SK-N-SH (cell line): Measurements from ENCODE around the gene ROS1.

ENCODE experiments used
- CHD2 ChIP-seq: fragments of 150-350 bp; IDR thresholded peaks from 2 replicates; pipeline ENCODE4 v1.6.1; 2018; ENCODE audit warnings: low read length; ENCODE audit not compliant: partially characterized antibody
- CTCF ChIP-seq: fragments of 200-600 bp; sonication (generic); IDR thresholded peaks from 2 replicates; pipeline ENCODE4 v1.6.1; 2017; ENCODE audit warnings: antibody characterized with exemption, mild to moderate bottlenecking, moderate library complexity
- ELF1 ChIP-seq: IDR thresholded peaks from 2 replicates; pipeline ENCODE4 v1.4.0; 2012
- EP300 ChIP-seq, 2 experiments: IDR thresholded peaks; 2 replicates each; pipeline versions ENCODE4 v1.4.0 to v1.6.1; 2012; ENCODE audit warnings: borderline replicate concordance in 1 of 2, low read depth in 1 of 2, low read length in 1 of 2
- FOXM1 ChIP-seq: IDR thresholded peaks from 2 replicates; pipeline ENCODE4 v1.4.0; 2012; ENCODE audit warnings: low read depth, mild to moderate bottlenecking
- POLR2AphosphoS5 ChIP-seq: IDR thresholded peaks from 2 replicates; pipeline ENCODE4 v1.6.1; 2012; ENCODE audit warnings: low read depth, low read length
- RFX5 ChIP-seq: IDR thresholded peaks from 2 replicates; pipeline ENCODE4 v1.6.1; 2012; ENCODE audit warnings: mild to moderate bottlenecking, improper control_type of control experiment, low read length
- TCF12 ChIP-seq: IDR thresholded peaks from 2 replicates; pipeline ENCODE4 v1.4.0; 2012
- TF ChIP-seq, protein P1 (sequence below): IDR thresholded peaks from 2 replicates; pipeline ENCODE4 v1.6.1; 2012; ENCODE audit warnings: mild to moderate bottlenecking, low read depth, low read length, moderate library complexity
- TF ChIP-seq, protein P2 (sequence below): fragments of 150-350 bp; IDR thresholded peaks from 2 replicates; pipeline ENCODE4 v1.6.1; 2017; ENCODE audit warnings: antibody characterized with exemption, low read length, low read depth, borderline replicate concordance
- TF ChIP-seq, protein P3 (sequence below): IDR thresholded peaks from 2 replicates; pipeline ENCODE4; 2012

DNA sequence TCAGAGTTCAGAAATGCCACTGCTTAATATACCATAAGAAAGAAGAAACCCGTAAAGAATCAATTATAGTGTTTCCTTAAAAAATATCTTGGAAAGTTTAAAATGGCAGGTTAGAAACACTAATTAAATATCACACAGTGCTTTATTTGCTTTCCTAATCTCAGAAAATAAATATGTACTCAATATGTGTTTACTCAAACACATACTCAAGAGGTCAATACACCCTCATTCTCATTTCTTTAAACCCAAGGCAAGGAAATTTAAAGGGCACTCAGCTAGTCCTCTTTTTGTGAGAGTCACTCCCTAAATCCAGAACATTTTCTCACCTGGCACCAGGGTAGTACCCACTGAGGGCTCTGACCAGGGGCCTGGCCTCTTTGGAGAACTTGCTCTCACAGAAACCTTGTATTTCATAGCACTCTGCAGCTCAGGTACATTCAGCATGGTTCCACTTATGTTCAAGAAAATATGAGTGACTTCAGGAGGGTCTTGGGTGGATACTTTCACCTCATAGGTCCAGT lies 38.2 kb downstream of the ROS1 start:
- TF ChIP-seq TCF12, result no peak
- no peak for TF ChIP-seq CTCF
- no peak for TF ChIP-seq RFX5
- no peak for TF ChIP-seq CHD2
- TF ChIP-seq, protein P1, sequence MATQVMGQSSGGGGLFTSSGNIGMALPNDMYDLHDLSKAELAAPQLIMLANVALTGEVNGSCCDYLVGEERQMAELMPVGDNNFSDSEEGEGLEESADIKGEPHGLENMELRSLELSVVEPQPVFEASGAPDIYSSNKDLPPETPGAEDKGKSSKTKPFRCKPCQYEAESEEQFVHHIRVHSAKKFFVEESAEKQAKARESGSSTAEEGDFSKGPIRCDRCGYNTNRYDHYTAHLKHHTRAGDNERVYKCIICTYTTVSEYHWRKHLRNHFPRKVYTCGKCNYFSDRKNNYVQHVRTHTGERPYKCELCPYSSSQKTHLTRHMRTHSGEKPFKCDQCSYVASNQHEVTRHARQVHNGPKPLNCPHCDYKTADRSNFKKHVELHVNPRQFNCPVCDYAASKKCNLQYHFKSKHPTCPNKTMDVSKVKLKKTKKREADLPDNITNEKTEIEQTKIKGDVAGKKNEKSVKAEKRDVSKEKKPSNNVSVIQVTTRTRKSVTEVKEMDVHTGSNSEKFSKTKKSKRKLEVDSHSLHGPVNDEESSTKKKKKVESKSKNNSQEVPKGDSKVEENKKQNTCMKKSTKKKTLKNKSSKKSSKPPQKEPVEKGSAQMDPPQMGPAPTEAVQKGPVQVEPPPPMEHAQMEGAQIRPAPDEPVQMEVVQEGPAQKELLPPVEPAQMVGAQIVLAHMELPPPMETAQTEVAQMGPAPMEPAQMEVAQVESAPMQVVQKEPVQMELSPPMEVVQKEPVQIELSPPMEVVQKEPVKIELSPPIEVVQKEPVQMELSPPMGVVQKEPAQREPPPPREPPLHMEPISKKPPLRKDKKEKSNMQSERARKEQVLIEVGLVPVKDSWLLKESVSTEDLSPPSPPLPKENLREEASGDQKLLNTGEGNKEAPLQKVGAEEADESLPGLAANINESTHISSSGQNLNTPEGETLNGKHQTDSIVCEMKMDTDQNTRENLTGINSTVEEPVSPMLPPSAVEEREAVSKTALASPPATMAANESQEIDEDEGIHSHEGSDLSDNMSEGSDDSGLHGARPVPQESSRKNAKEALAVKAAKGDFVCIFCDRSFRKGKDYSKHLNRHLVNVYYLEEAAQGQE, result no peak
- TF ChIP-seq, protein P2, sequence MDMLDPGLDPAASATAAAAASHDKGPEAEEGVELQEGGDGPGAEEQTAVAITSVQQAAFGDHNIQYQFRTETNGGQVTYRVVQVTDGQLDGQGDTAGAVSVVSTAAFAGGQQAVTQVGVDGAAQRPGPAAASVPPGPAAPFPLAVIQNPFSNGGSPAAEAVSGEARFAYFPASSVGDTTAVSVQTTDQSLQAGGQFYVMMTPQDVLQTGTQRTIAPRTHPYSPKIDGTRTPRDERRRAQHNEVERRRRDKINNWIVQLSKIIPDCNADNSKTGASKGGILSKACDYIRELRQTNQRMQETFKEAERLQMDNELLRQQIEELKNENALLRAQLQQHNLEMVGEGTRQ, result no peak
- no peak for TF ChIP-seq EP300 (IDR thresholded peaks at IDR 0.05; ENCODE audit: borderline replicate concordance in 1 of 2, low read depth in 1 of 2, low read length in 1 of 2)
- TF ChIP-seq POLR2AphosphoS5, result no peak
- no peak for TF ChIP-seq FOXM1
- TF ChIP-seq, protein P3, sequence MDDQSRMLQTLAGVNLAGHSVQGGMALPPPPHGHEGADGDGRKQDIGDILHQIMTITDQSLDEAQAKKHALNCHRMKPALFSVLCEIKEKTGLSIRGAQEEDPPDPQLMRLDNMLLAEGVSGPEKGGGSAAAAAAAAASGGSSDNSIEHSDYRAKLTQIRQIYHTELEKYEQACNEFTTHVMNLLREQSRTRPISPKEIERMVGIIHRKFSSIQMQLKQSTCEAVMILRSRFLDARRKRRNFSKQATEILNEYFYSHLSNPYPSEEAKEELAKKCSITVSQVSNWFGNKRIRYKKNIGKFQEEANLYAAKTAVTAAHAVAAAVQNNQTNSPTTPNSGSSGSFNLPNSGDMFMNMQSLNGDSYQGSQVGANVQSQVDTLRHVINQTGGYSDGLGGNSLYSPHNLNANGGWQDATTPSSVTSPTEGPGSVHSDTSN, result no peak
- TF ChIP-seq ELF1, result no peak
